ENCODE results near the gene GRK4.

GRK4 gene

DNA sequence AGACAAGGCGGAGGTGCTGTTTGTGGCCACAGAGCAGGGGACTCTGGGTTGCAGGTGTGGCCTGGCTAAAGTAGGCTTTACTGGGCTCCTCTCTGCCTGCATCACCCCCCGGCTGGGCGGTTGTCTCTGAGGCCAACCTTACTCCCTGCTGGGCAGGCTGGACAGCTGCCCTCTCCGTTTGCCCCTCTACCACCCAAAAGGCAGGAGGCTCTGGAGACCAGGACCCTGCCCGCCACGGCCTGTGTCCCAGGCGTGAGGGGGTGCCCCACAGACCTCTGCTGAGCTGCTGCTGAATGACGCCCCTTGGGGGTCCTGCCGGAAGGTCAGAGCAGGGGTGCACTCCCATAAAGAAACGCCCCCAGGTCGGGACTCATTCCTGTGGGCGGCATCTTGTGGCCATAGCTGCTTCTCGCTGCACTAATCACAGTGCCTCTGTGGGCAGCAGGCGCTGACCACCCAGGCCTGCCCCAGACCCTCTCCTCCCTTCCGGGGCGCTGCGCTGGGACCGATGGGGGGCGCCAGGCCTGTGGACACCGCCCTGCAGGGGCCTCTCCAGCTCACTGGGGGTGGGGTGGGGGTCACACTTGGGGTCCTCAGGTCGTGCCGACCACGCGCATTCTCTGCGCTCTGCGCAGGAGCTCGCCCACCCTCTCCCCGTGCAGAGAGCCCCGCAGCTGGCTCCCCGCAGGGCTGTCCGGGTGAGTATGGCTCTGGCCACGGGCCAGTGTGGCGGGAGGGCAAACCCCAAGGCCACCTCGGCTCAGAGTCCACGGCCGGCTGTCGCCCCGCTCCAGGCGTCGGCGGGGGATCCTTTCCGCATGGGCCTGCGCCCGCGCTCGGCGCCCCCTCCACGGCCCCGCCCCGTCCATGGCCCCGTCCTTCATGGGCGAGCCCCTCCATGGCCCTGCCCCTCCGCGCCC lies 110.0 kb downstream of the GRK4 start:
- no peak for DNase-seq (ENCODE audit: low read depth)

DNA sequence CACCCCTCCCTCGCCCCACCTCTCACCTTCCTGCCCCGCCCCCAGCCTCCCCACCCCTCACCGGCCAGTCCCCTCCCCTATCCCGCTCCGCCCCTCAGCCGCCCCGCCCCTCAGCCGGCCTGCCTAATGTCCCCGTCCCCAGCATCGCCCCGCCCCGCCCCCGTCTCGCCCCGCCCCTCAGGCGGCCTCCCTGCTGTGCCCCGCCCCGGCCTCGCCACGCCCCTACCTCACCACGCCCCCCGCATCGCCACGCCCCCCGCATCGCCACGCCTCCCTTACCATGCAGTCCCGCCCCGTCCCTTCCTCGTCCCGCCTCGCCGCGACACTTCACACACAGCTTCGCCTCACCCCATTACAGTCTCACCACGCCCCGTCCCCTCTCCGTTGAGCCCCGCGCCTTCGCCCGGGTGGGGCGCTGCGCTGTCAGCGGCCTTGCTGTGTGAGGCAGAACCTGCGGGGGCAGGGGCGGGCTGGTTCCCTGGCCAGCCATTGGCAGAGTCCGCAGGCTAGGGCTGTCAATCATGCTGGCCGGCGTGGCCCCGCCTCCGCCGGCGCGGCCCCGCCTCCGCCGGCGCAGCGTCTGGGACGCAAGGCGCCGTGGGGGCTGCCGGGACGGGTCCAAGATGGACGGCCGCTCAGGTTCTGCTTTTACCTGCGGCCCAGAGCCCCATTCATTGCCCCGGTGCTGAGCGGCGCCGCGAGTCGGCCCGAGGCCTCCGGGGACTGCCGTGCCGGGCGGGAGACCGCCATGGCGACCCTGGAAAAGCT lies 110.9 kb downstream of the GRK4 start, which contains the start of the genes HTT and HTT-AS:
HTT (plus strand) TSS at position 604 of the 768 bp plus-strand sequence; CDS start at position 749, 145 bp downstream.
HTT-AS (minus strand) TSS at position 461 of the 768 bp plus-strand sequence.
- peak; percentile 97 for DNase-seq (ENCODE audit: low read depth)

DNA sequence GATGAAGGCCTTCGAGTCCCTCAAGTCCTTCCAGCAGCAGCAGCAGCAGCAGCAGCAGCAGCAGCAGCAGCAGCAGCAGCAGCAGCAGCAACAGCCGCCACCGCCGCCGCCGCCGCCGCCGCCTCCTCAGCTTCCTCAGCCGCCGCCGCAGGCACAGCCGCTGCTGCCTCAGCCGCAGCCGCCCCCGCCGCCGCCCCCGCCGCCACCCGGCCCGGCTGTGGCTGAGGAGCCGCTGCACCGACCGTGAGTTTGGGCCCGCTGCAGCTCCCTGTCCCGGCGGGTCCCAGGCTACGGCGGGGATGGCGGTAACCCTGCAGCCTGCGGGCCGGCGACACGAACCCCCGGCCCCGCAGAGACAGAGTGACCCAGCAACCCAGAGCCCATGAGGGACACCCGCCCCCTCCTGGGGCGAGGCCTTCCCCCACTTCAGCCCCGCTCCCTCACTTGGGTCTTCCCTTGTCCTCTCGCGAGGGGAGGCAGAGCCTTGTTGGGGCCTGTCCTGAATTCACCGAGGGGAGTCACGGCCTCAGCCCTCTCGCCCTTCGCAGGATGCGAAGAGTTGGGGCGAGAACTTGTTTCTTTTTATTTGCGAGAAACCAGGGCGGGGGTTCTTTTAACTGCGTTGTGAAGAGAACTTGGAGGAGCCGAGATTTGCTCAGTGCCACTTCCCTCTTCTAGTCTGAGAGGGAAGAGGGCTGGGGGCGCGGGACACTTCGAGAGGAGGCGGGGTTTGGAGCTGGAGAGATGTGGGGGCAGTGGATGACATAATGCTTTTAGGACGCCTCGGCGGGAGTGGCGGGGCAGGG lies 111.7 kb downstream of the GRK4 start:
- DNase-seq (ENCODE audit: low read depth) = peak; percentile 11

DNA sequence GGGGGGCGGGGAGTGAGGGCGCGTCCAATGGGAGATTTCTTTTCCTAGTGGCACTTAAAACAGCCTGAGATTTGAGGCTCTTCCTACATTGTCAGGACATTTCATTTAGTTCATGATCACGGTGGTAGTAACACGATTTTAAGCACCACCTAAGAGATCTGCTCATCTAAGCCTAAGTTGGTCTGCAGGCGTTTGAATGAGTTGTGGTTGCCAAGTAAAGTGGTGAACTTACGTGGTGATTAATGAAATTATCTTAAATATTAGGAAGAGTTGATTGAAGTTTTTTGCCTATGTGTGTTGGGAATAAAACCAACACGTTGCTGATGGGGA lies 112.2 kb downstream of the GRK4 start:
- DNase-seq (ENCODE audit: low read depth) = no peak

DNA sequence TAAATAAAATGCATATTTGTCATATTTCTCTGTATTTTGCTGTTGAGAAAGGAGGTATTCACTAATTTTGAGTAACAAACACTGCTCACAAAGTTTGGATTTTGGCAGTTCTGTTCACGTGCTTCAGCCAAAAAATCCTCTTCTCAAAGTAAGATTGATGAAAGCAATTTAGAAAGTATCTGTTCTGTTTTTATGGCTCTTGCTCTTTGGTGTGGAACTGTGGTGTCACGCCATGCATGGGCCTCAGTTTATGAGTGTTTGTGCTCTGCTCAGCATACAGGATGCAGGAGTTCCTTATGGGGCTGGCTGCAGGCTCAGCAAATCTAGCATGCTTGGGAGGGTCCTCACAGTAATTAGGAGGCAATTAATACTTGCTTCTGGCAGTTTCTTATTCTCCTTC lies 114.4 kb downstream of the GRK4 start:
- DNase-seq (ENCODE audit: low read depth) = no peak

DNA sequence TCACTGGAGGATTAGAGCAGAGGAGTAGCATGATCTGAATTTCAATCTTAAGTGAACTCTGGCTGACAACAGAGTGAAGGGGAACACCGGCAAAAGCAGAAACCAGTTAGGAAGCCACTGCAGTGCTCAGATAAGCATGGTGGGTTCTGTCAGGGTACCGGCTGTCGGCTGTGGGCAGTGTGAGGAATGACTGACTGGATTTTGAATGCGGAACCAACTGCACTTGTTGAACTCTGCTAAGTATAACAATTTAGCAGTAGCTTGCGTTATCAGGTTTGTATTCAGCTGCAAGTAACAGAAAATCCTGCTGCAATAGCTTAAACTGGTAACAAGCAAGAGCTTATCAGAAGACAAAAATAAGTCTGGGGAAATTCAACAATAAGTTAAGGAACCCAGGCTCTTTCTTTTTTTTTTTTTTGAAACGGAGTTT lies 116.3 kb downstream of the GRK4 start:
- DNase-seq (ENCODE audit: low read depth) = no peak

DNA sequence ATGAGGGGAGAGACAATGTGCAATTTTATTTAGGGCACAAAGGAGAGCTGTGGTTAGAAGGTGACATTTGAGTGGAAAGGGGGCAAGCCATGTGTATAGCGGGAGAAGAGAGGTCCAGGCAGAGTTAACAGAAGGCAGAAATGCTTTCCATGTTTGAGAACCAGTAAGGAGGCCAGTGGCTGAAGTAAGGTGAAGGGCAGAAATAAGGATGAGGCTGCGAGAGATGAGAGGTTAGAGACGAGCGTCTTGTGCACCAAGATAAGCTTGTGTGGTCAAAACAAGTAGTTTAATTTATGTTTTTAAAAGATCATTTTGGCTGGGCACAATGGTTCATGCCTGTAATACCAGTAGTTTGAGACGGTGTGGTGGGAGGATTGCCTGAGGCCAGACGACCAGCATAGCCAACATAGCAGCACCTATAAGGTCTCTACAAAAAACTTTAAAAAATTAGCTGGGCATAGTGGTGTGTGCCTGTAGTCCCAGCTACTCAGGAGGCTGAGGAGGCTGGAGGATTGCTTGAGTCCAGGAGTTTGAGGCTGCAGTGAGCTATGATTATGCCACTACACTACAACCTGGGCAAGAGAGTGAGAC lies 119.6 kb downstream of the GRK4 start:
- no peak for DNase-seq (ENCODE audit: low read depth)

DNA sequence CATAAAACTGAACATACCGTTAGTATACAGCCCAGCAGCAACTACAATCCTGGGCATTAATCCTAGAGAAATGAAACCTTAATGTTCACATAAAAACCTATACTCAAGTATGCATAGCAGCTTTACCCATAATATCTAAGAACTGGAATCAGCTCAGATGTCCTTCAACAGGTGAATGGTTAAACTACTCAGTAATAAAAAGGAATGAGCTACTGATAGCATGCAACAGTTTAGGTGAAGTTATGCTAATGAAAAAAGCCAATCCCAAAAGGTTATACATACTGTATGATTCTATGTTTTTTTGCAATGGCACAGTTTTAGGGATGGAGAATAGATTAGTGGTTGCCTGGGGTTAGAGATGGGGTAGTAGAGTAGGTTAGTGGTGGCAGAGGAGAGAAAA lies 120.4 kb downstream of the GRK4 start:
- DNase-seq (ENCODE audit: low read depth) = no peak

DNA sequence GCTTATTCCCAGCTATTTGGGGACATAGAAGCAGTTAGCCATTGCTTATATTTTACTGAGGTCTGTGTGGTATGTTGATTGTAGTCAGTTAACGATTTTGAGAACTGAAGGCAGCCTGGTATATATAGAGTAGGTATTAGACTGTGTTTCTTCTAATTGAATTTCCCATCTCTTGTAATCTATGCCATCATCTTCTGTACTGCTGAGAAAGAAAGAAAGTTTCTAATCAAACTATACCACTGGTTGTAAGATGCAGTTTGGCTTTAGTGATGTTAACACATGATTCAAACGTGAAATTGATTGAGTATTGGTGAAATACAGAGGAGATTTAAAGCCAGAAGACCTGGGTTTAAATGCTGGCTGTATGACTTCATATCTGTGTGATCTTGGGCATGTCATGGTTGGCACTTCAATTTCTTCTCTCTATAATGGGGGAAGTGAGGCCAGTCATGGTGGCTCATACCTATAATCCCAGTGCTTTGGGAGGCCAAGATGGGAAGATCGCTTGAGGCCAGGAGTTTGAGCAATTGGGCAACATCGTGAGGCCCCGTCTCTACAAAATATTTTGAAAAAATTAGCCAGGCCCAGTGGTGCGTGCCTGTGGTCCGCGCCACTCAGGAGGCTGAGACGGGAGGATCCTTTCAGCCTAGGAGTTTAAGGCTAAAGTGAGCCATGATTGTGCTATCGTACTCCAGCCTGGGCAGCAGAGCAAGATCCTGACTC lies 122.7 kb downstream of the GRK4 start:
- DNase-seq (ENCODE audit: low read depth) = no peak

DNA sequence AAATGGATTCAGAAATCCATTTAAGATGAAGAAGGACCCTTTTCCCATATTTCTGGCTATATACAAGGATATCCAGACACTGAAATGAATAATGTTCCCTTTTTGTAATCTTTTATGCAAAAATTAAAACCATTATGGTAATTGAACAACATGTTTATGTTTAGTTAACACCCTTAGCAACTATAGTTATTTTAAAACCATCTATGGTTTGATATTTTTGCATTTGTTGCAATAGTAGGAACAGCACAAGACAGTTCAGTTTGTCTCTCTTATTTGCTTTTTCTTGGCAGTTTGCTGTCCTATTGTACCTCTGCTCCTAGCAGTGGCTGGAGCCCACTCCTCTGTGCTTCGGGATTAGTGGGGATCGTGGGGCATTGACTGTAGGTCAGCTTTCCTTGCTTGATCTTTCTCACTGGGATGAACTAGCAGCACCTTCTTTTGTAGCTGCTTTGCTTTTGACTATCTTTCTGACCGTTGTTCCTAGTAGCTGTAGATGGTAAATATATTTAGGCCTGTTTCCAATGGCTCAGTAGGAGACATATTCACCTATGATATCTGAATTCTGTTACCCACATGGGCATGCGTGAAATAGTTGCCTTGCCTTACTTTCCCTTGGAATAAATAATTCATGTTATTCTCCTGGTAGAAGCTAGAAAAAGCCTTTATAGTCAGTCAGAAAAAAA lies 123.9 kb downstream of the GRK4 start:
- no peak for DNase-seq (ENCODE audit: low read depth)

Data from stimulated activated CD8-positive, alpha-beta memory T cell treated with anti-CD3 and anti-CD28 coated beads, Interleukin-15, amount 100 ng/mL, for 24 hours (primary cell).